Panc1 (cell line): Measurements from ENCODE around the gene ATP5MG. TPM values are rescaled to one million over a fixed set of nuclear protein-coding genes. Genes with fewer than 3 reads are reported as not detected.

ENCODE experiments used
- ATAC-seq: fragments of 200-7000 bp; cut with Tn5 transposase; 2 replicates; pipeline ENCODE4 v1.9.1; 2020; ENCODE audit warnings: mild to moderate bottlenecking, moderate library complexity
- BruUV-seq: library from RNA; stranded (reverse); fragments of 400-500 nt; replicated peaks from 2 replicates; lab custom pipeline; 2021; lab: Mats Ljungman, UMichigan
- CTCF ChIA-PET: fragments of 300-600 bp; sonication (Branson Sonifier 250); formaldehyde crosslinking; loops from one replicate; lab custom pipeline; 2022; ENCODE audit warnings: antibody characterized with exemption; lab: Charles Lee
- POLR2A ChIA-PET: fragments of 300-600 bp; sonication (Branson Sonifier 250); formaldehyde crosslinking; loops from one replicate; lab custom pipeline; 2022; ENCODE audit warnings: antibody characterized with exemption; lab: Charles Lee
- DNase-seq: peaks from one replicate; pipeline ENCODE4 v3.0.0-alpha.2; 2010; ENCODE audit warnings: low read depth, low spot score
- H3K27ac ChIP-seq: 2 replicates; pipeline ENCODE4 v1.5.1; 2011; ENCODE audit warnings: mild to moderate bottlenecking, low read length, inconsistent platforms
- H3K27me3 ChIP-seq: fragments of 200-500 bp; sonication (Bioruptor generic); 2 replicates; pipeline ENCODE4 v1.6.0; 2014; ENCODE audit warnings: low read length, inconsistent platforms; ENCODE audit not compliant: control insufficient read depth, insufficient read depth
- H3K36me3 ChIP-seq: fragments of 200-500 bp; sonication (Bioruptor generic); 2 replicates; pipeline ENCODE4 v1.5.1; 2014; ENCODE audit warnings: inconsistent platforms, mild to moderate bottlenecking, low read length, moderate library complexity; ENCODE audit not compliant: control insufficient read depth, insufficient read depth
- H3K4me1 ChIP-seq: 2 replicates; pipeline ENCODE4 v1.5.1; 2011; ENCODE audit warnings: inconsistent platforms, mild to moderate bottlenecking, low read length, moderate library complexity; ENCODE audit not compliant: control insufficient read depth, insufficient read depth
- H3K4me3 ChIP-seq, 2 experiments: 2 replicates each; pipeline ENCODE4 v1.5.1; 2011 to 2012; ENCODE audit warnings: low read depth in 2 of 2, low read length in 2 of 2, mild to moderate bottlenecking in 2 of 2, inconsistent platforms in 1 of 2, moderate library complexity in 1 of 2
- H3K9me3 ChIP-seq: fragments of 200-500 bp; sonication (Bioruptor generic); 2 replicates; pipeline ENCODE4 v1.5.1; 2014; ENCODE audit warnings: low read depth, mild to moderate bottlenecking, inconsistent platforms, low read length, moderate library complexity; ENCODE audit not compliant: control insufficient read depth, insufficient read depth
- POLR2AphosphoS5 ChIP-seq: IDR thresholded peaks from 2 replicates; pipeline ENCODE4 v1.6.1; 2012; ENCODE audit warnings: mild to moderate bottlenecking, low read depth, low read length, moderate library complexity
- SIN3A ChIP-seq: IDR thresholded peaks from 2 replicates; pipeline ENCODE4 v1.6.1; 2012; ENCODE audit warnings: low read depth, mild to moderate bottlenecking, low read length, moderate library complexity, borderline replicate concordance; ENCODE audit not compliant: insufficient read depth
- TCF7L2 ChIP-seq: IDR thresholded peaks from 2 replicates; pipeline ENCODE4 v1.6.1; 2011; ENCODE audit warnings: mild to moderate bottlenecking, low read depth, low read length, inconsistent platforms
- in situ Hi-C: cut with HindIII; loops from 2 replicates; pipeline ENCODE4 v1.10.0; 2016; ENCODE audit warnings: low sequenced_read_pairs, low pct_unique_long_range_greater_than_20kb
- intact Hi-C: fragments of 100-400 bp; cut with micrococcal nuclease; formaldehyde crosslinking; loops from one replicate; pipeline ENCODE4 v1.10.0; 2022; ENCODE audit not compliant: unreplicated experiment
- total RNA-seq: library from RNA; stranded (reverse); gene quantifications from one replicate; pipeline ENCODE4 v1.2.1, GENCODE V29; 2021; ENCODE audit not compliant: unreplicated experiment
- TF ChIP-seq, protein P1 (sequence below): fragments of 450-650 bp; IDR thresholded peaks from 2 replicates; pipeline ENCODE4 v1.5.1; 2017; ENCODE audit warnings: mild to moderate bottlenecking
- TF ChIP-seq, protein P2 (sequence below), 2 experiments: IDR thresholded peaks; 2 replicates each; pipeline ENCODE4 v1.6.1; 2011 to 2012; ENCODE audit warnings: low read depth in 2 of 2, control low read depth in 1 of 2, low read length in 1 of 2, mild to moderate bottlenecking in 1 of 2, moderate library complexity in 1 of 2; ENCODE audit not compliant: insufficient read depth in 1 of 2

The ATP5MG gene
- total RNA-seq, 1 experiment from 2014 or later, result 504 TPM

DNA sequence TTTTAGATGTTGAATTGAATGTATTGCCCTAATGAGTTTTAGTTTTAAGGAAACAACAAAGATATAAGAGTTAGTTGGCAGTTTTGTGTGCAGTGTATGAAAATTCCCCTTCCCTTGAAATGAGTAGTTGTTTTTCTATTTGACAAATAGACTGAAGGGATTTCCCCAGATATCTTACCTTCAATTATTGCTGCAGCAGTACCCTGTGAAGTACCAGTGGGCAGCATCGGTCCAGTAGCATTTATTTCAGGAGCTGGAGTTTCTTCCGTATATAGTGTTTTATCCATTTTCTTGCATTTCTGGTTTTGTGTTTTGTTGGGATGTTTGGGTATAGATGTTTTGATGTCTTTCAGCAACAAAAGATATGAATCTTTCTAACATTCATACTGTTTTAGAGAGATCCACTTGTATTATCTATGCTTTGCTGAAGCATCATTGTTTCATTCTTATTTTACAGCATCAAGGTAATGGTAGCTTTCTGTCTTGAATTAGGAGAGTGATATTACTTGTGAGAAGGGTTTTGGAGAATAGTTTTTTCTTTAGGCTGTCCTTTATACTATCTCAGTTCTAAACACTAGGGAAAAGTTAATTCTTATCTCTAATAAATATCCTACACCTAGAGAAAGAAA is 42.3 kb downstream of the ATP5MG start:
- in situ Hi-C loops (no loop called here), intact Hi-C loops (loop anchor here (2.0 kb wide), 1 partner anchor 37 kb away; no protein-coding TSS in a partner anchor)
- CTCF ChIA-PET, result no interaction called here
- POLR2A ChIA-PET, result interaction anchor here (0.6 kb wide), 1 partner anchor 129 kb away, joined by 4 read pairs; no protein-coding TSS in a partner anchor
- Histone ChIP-seq H3K9me3 (no peaks in the 10 kb centered on the region), H3K4me3 (no peak overlapping the region), H3K27me3 (no peaks in the 10 kb centered on the region), H3K4me1 (peaks cover 67% of the 10 kb centered on the region), H3K27ac (no peak overlapping the region), H3K36me3 (peaks cover 13% of the 10 kb centered on the region; the same call in 1 of the 2 replicates)
- BruUV-seq, result no TSS peak
- no peak for TF ChIP-seq TCF7L2
- TF ChIP-seq, protein P1, sequence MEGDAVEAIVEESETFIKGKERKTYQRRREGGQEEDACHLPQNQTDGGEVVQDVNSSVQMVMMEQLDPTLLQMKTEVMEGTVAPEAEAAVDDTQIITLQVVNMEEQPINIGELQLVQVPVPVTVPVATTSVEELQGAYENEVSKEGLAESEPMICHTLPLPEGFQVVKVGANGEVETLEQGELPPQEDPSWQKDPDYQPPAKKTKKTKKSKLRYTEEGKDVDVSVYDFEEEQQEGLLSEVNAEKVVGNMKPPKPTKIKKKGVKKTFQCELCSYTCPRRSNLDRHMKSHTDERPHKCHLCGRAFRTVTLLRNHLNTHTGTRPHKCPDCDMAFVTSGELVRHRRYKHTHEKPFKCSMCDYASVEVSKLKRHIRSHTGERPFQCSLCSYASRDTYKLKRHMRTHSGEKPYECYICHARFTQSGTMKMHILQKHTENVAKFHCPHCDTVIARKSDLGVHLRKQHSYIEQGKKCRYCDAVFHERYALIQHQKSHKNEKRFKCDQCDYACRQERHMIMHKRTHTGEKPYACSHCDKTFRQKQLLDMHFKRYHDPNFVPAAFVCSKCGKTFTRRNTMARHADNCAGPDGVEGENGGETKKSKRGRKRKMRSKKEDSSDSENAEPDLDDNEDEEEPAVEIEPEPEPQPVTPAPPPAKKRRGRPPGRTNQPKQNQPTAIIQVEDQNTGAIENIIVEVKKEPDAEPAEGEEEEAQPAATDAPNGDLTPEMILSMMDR, result no peak
- TF ChIP-seq, protein P2, sequence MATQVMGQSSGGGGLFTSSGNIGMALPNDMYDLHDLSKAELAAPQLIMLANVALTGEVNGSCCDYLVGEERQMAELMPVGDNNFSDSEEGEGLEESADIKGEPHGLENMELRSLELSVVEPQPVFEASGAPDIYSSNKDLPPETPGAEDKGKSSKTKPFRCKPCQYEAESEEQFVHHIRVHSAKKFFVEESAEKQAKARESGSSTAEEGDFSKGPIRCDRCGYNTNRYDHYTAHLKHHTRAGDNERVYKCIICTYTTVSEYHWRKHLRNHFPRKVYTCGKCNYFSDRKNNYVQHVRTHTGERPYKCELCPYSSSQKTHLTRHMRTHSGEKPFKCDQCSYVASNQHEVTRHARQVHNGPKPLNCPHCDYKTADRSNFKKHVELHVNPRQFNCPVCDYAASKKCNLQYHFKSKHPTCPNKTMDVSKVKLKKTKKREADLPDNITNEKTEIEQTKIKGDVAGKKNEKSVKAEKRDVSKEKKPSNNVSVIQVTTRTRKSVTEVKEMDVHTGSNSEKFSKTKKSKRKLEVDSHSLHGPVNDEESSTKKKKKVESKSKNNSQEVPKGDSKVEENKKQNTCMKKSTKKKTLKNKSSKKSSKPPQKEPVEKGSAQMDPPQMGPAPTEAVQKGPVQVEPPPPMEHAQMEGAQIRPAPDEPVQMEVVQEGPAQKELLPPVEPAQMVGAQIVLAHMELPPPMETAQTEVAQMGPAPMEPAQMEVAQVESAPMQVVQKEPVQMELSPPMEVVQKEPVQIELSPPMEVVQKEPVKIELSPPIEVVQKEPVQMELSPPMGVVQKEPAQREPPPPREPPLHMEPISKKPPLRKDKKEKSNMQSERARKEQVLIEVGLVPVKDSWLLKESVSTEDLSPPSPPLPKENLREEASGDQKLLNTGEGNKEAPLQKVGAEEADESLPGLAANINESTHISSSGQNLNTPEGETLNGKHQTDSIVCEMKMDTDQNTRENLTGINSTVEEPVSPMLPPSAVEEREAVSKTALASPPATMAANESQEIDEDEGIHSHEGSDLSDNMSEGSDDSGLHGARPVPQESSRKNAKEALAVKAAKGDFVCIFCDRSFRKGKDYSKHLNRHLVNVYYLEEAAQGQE (IDR thresholded peaks at IDR 0.05; ENCODE audit: insufficient read depth in 1 of 2, low read depth in 2 of 2, low read length in 1 of 2), result no peak
- no peak for TF ChIP-seq POLR2AphosphoS5
- TF ChIP-seq SIN3A, result no peak
- ATAC-seq (no peak), DNase-seq (no peak)

- CTCF ChIA-PET, result no interaction called here
- POLR2A ChIA-PET, result no interaction called here
- Histone ChIP-seq H3K36me3 (peaks cover 3% of the 10 kb centered on the region; the same call in 1 of the 2 replicates), H3K4me1 (peaks cover 33% of the 10 kb centered on the region), H3K9me3 (no peaks in the 10 kb centered on the region), H3K27me3 (no peaks in the 10 kb centered on the region), H3K4me3 (no peak overlapping the region), H3K27ac (no peak overlapping the region)
- intact Hi-C loops (no loop called here), in situ Hi-C loops (no loop called here)
- no peak for ATAC-seq
- TSS peak; percentile 1 for BruUV-seq
- DNase-seq, result no peak
- TF ChIP-seq TCF7L2, result no peak
- TF ChIP-seq, protein P2 (IDR thresholded peaks at IDR 0.05; ENCODE audit: insufficient read depth in 1 of 2, low read depth in 2 of 2, low read length in 1 of 2), result no peak
- TF ChIP-seq SIN3A, result no peak
- no peak for TF ChIP-seq POLR2AphosphoS5
- TF ChIP-seq, protein P1, result no peak
Measured at GRCh38 chr11:118447423-118447822, 46.0 kb downstream of the ATP5MG start.
